ENCODE results near the gene GPR152. TPM values are rescaled to one million over a fixed set of nuclear protein-coding genes. Genes with fewer than 3 reads are reported as not detected.
A peak's percentile ranks its signal among the peaks of the same experiment; 100 is the strongest.

The GPR152 gene
- total and polyA plus RNA-seq, 2 donors (not counting 3 experiments of a cell fraction or from before 2014, with no cell fraction given), result not detected

DNA sequence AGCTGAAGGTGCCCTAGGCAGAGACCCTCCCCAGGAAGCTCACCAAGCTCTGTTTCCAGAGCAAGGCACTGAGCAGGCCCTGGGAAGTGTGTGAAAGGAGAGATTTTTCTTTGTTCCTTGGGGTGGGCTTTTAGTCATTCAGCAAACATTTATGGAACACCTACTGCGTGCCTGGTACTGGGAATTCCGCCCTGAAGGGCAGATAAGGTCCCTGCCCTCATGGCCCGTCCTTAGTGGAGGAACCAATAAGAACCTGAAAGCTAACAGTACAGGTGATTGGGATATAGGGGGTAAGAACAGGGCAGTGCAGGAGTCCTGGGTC, 12.6 kb upstream of the GPR152 start:
- POLR2A ChIA-PET, result no interaction called here
- Histone ChIP-seq H3K9ac (replicated peaks; ENCODE audit: extremely low read depth, insufficient read depth, low read length) (peak overlapping the region; percentile 12), H3K27ac (ENCODE audit: insufficient read depth, low read depth, low read length) (peak overlapping the region; percentile 30), H3K4me3 (replicated peaks in 1 of 3; ENCODE audit: insufficient read depth in 1 of 3, low read depth in 1 of 3, low read length in 3 of 3) (peak overlapping the region; percentile 25 to 64 (median 41)), H3K27me3 (ENCODE audit: control insufficient read depth in 2 of 2, insufficient read depth in 2 of 2, low read length in 2 of 2) (no peaks in the 10 kb centered on the region), H3K36me3 (ENCODE audit: control insufficient read depth in 2 of 2, extremely low read depth in 1 of 2, insufficient read depth in 2 of 2, low read length in 2 of 2) (no peaks in the 10 kb centered on the region), H4K20me1 (replicated peaks; ENCODE audit: control insufficient read depth, extremely low read depth, insufficient read depth, low read length) (no peaks in the 10 kb centered on the region), H3K9me3 (replicated peaks; ENCODE audit: control insufficient read depth, insufficient read depth, low read length) (no peaks in the 10 kb centered on the region), H3K4me2 (ENCODE audit: insufficient read depth, low read length) (peak overlapping the region; percentile 68), H3K4me1 (ENCODE audit: control insufficient read depth, extremely low read depth, insufficient read depth, low read length) (peaks cover 19% of the 10 kb centered on the region), H3K79me2 (ENCODE audit: control insufficient read depth, insufficient read depth, low read length) (no peaks in the 10 kb centered on the region), H2AFZ (ENCODE audit: low read depth, low read length) (no peak overlapping the region), H3K9me1 (replicated peaks; ENCODE audit: control insufficient read depth, extremely low read depth, insufficient read depth, low read length) (no peaks in the 10 kb centered on the region)
- dilution Hi-C loops (cut with MboI; ENCODE audit: extremely low pct_ligation_motif_present, low sequenced_read_pairs) (no loop called here), intact Hi-C loops (cut with micrococcal nuclease) (loop anchor here (2.0 to 5.0 kb wide), 2 partner anchors 44 to 97 kb away; no protein-coding TSS in a partner anchor)
- CTCF ChIA-PET, result interaction anchor here (0.8 kb wide), 1 partner anchor 63 kb away, joined by 4 read pairs; the partner anchor contains the start of gene PPP1CA
- no TSS peak for BruUV-seq (replicated peaks)
- DNase-seq (ENCODE audit: low read depth, low spot score) (no peak), FAIRE-seq (no peak)
- TF ChIP-seq EZH2 (IDR thresholded peaks at IDR 0.05; ENCODE audit: borderline replicate concordance, low read depth, low read length, severe bottlenecking) (no peak), JUN (IDR thresholded peaks at IDR 0.05; ENCODE audit: borderline replicate concordance, insufficient read depth, insufficient read length, low read depth) (no peak), FOS (IDR thresholded peaks at IDR 0.05; ENCODE audit: borderline replicate concordance, insufficient read depth, low read length) (no peak), MYC (IDR thresholded peaks at IDR 0.05; ENCODE audit: low read depth, low read length) (no peak), POLR2AphosphoS5 (IDR thresholded peaks at IDR 0.05; ENCODE audit: insufficient read depth, low read depth, low read length) (no peak), GATA2 (IDR thresholded peaks at IDR 0.05; ENCODE audit: insufficient read depth, insufficient read length, low read depth, low read length) (no peak), POLR2A (IDR thresholded peaks at IDR 0.05; ENCODE audit: low read depth, low read length) (peak; percentile 11)
- TF ChIP-seq, protein P1, sequence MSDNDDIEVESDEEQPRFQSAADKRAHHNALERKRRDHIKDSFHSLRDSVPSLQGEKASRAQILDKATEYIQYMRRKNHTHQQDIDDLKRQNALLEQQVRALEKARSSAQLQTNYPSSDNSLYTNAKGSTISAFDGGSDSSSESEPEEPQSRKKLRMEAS (IDR thresholded peaks at IDR 0.05; ENCODE audit: insufficient read depth, insufficient read length), result no peak

All from endothelial cell of umbilical vein (primary cell).